A673 (cell line): ENCODE data around the gene SNAP47.

Source experiments
- CTCF ChIP-seq: fragments of 300-800, 200-600 bp; sonication (generic); conservative IDR thresholded peaks from 2 replicates; pipeline ENCODE4 v1.5.1; 2017; ENCODE audit warnings: low read depth, mild to moderate bottlenecking, antibody characterized with exemption, low read length, moderate library complexity, mixed read lengths
- EZH2 ChIP-seq: fragments of 200-600 bp; sonication (generic); IDR thresholded peaks from 2 replicates; pipeline ENCODE4 v1.6.1; 2017; ENCODE audit warnings: borderline replicate concordance, low read depth, mild to moderate bottlenecking, mixed read lengths, antibody characterized with exemption, low read length; ENCODE audit not compliant: poor library complexity, severe bottlenecking

- TF ChIP-seq CTCF (no peak), EZH2 (no peak)
These were observed 37.8 kb upstream of the SNAP47 start for GRCh38 chr1:227697321-227697864.
